KG1 (cell line): ENCODE measurements around the gene FAM234A.
A peak's percentile ranks its signal among the peaks of the same experiment; 100 is the strongest.
"Not testable (repeated sequence)": the region's sequence is repeated elsewhere in the genome, so short reads cannot be mapped to it uniquely, and the experiment has no call there.

Experiments
- DNase-seq: peaks from one replicate; lab custom pipeline; 2025; lab: John Stamatoyannopoulos, UW

FAM234A gene

GRCh38 chr16:230949-231348 lies 3.7 kb upstream of the FAM234A start:
- DNase-seq, result no peak

GRCh38 chr16:239948-240277 lies 5.3 kb downstream of the FAM234A start:
- no peak for DNase-seq

- DNase-seq, result no peak
Observed at GRCh38 chr16:240559-240958, 5.9 kb downstream of the FAM234A start.

- DNase-seq, result no peak
Observed at GRCh38 chr16:242281-242680, 7.7 kb downstream of the FAM234A start.

- DNase-seq, result no peak
Observed at GRCh38 chr16:243348-243747, 8.7 kb downstream of the FAM234A start.

GRCh38 chr16:245105-245504 lies 10.5 kb downstream of the FAM234A start:
- DNase-seq, result no peak

- DNase-seq, result no peak
Observed at GRCh38 chr16:247027-247426, 12.4 kb downstream of the FAM234A start.

GRCh38 chr16:249431-249830 lies 14.8 kb downstream of the FAM234A start:
- DNase-seq, result no peak

GRCh38 chr16:252366-253337 lies 18.0 kb downstream of the FAM234A start:
- DNase-seq, result peak; percentile 50

GRCh38 chr16:253833-254232 lies 19.2 kb downstream of the FAM234A start:
- no peak for DNase-seq

GRCh38 chr16:254461-254860 lies 19.8 kb downstream of the FAM234A start:
- no peak for DNase-seq

- DNase-seq, result no peak
Observed at GRCh38 chr16:255183-255582, 20.6 kb downstream of the FAM234A start.

- not testable (repeated sequence) for DNase-seq
Observed at GRCh38 chr16:258091-258490, 23.5 kb downstream of the FAM234A start.

- DNase-seq, result no peak
Observed at GRCh38 chr16:259226-259625, 24.6 kb downstream of the FAM234A start.

GRCh38 chr16:259814-260253 lies 25.2 kb downstream of the FAM234A start:
- DNase-seq, result no peak

GRCh38 chr16:260326-260725 lies 25.7 kb downstream of the FAM234A start:
- DNase-seq, result no peak

GRCh38 chr16:261031-261691 lies 26.5 kb downstream of the FAM234A start:
- DNase-seq, result no peak

GRCh38 chr16:262121-262745 lies 27.6 kb downstream of the FAM234A start:
- DNase-seq, result no peak

- DNase-seq, result no peak
Observed at GRCh38 chr16:263182-263774, 28.7 kb downstream of the FAM234A start.

GRCh38 chr16:263944-264343 lies 29.3 kb downstream of the FAM234A start:
- no peak for DNase-seq

- no peak for DNase-seq
Observed at GRCh38 chr16:264440-264951, 29.9 kb downstream of the FAM234A start.

- no peak for DNase-seq
Observed at GRCh38 chr16:265002-265529, 30.4 kb downstream of the FAM234A start.
